GM23338 (cell line): ENCODE data around the gene HOXB3. TPM values are rescaled to one million over a fixed set of nuclear protein-coding genes. Genes with fewer than 3 reads are reported as not detected.
A peak's percentile ranks its signal among the peaks of the same experiment; 100 is the strongest.

ENCODE experiments used
- ATAC-seq: fragments of 200-7000 bp; cut with Tn5 transposase; 3 replicates; pipeline ENCODE4 v1.9.1; 2020
- DNase-seq: peaks from one replicate; pipeline ENCODE4 v3.0.0-alpha.2; 2015; ENCODE audit warnings: low spot score
- H2AFZ ChIP-seq: fragments of 200-600 bp; sonication (generic); 2 replicates; pipeline ENCODE4 v1.8.0; 2016; ENCODE audit warnings: antibody characterized with exemption, mild to moderate bottlenecking, moderate library complexity
- H3F3A ChIP-seq: fragments of 200-600 bp; sonication (generic); replicated peaks from 2 replicates; pipeline ENCODE4 v1.8.0; 2017; ENCODE audit warnings: antibody characterized with exemption, mixed run types, low read depth
- H3K27ac ChIP-seq: fragments of 200-600 bp; sonication (generic); 2 replicates; pipeline ENCODE4 v1.6.1; 2016; ENCODE audit warnings: low read depth
- H3K27me3 ChIP-seq: fragments of 200-600 bp; sonication (generic); 2 replicates; pipeline ENCODE4 v1.8.0; 2016; ENCODE audit warnings: mild to moderate bottlenecking, mixed run types, moderate library complexity; ENCODE audit not compliant: insufficient read depth
- H3K36me3 ChIP-seq: fragments of 200-600 bp; sonication (generic); 2 replicates; pipeline ENCODE4 v1.8.0; 2016; ENCODE audit warnings: mild to moderate bottlenecking; ENCODE audit not compliant: insufficient read depth
- H3K4me1 ChIP-seq: fragments of 200-600 bp; sonication (generic); 2 replicates; pipeline ENCODE4 v1.8.0; 2016; ENCODE audit warnings: mild to moderate bottlenecking, moderate library complexity; ENCODE audit not compliant: insufficient read depth
- H3K4me2 ChIP-seq: fragments of 200-600 bp; sonication (generic); 2 replicates; pipeline ENCODE4 v1.7.1; 2017; ENCODE audit warnings: mixed run types
- H3K4me3 ChIP-seq: fragments of 200-600 bp; sonication (generic); 2 replicates; pipeline ENCODE4 v1.6.1; 2016; ENCODE audit warnings: mixed run types
- H3K79me2 ChIP-seq: fragments of 200-600 bp; sonication (generic); replicated peaks from 2 replicates; pipeline ENCODE4 v1.8.0; 2017; ENCODE audit warnings: mild to moderate bottlenecking; ENCODE audit not compliant: insufficient read depth
- H3K9me2 ChIP-seq: fragments of 200-600 bp; sonication (generic); 2 replicates; pipeline ENCODE4 v1.8.0; 2017; ENCODE audit not compliant: insufficient read depth
- H4K20me1 ChIP-seq: fragments of 200-600 bp; sonication (generic); replicated peaks from 2 replicates; pipeline ENCODE4 v1.8.0; 2017; ENCODE audit warnings: mild to moderate bottlenecking; ENCODE audit not compliant: insufficient read depth
- H3K27ac Mint-ChIP-seq: 2 replicates; pipeline ENCODE4 v1.8.0; 2020; ENCODE audit warnings: inconsistent platforms, mild to moderate bottlenecking, moderate library complexity, mixed read lengths
- H3K27me3 Mint-ChIP-seq: 3 replicates; pipeline ENCODE4 v1.8.0; 2022; ENCODE audit warnings: low read depth, mild to moderate bottlenecking, moderate library complexity, mixed read lengths, inconsistent platforms; ENCODE audit not compliant: insufficient read depth, poor library complexity
- H3K36me3 Mint-ChIP-seq: 3 replicates; pipeline ENCODE4 v1.8.0; 2021; ENCODE audit warnings: low read depth, mild to moderate bottlenecking, inconsistent platforms, moderate library complexity, mixed read lengths
- H3K4me1 Mint-ChIP-seq: 3 replicates; pipeline ENCODE4 v1.8.0; 2020; ENCODE audit warnings: mild to moderate bottlenecking, inconsistent platforms, mixed read lengths
- H3K4me3 Mint-ChIP-seq: 3 replicates; pipeline ENCODE4 v1.8.0; 2021; ENCODE audit warnings: moderate library complexity, mild to moderate bottlenecking, inconsistent platforms, mixed read lengths
- H3K9me3 Mint-ChIP-seq: 3 replicates; pipeline ENCODE4 v1.8.0; 2020; ENCODE audit warnings: moderate library complexity, mild to moderate bottlenecking, inconsistent platforms, mixed read lengths
- CTCF ChIP-seq, 2 experiments: fragments of 200-600 bp in 1 of 2; sonication (generic) in 1 of 2; conservative IDR thresholded peaks; 2 replicates each; pipeline versions ENCODE4 v1.5.1 to v1.6.1; 2016 to 2017; ENCODE audit warnings: antibody characterized with exemption in 2 of 2, low read depth in 2 of 2, mild to moderate bottlenecking in 2 of 2, moderate library complexity in 1 of 2
- EZH2 ChIP-seq: fragments of 200-600 bp; sonication (generic); IDR thresholded peaks from one replicate; pipeline ENCODE4 v1.8.0; 2017; ENCODE audit warnings: antibody characterized with exemption, mild to moderate bottlenecking, low read depth; ENCODE audit not compliant: unreplicated experiment
- EZH2phosphoT487 ChIP-seq: fragments of 200-600 bp; sonication (generic); IDR thresholded peaks from one replicate; pipeline ENCODE4 v1.8.1; 2018; ENCODE audit warnings: antibody characterized with exemption; ENCODE audit not compliant: unreplicated experiment
- JUNB ChIP-seq: IDR thresholded peaks from one replicate; pipeline ENCODE4 v1.6.1; 2016; ENCODE audit warnings: antibody characterized with exemption; ENCODE audit not compliant: unreplicated experiment
- NANOG ChIP-seq: IDR thresholded peaks from 2 replicates; pipeline ENCODE4 v1.6.1; 2016; ENCODE audit warnings: antibody characterized with exemption, borderline replicate concordance
- POLR2AphosphoS5 ChIP-seq: IDR thresholded peaks from 2 replicates; pipeline ENCODE4 v1.6.1; 2016; ENCODE audit warnings: antibody characterized with exemption, low read depth
- REST ChIP-seq: IDR thresholded peaks from one replicate; pipeline ENCODE4 v1.6.1; 2018; ENCODE audit warnings: antibody characterized with exemption; ENCODE audit not compliant: unreplicated experiment
- STAT1 ChIP-seq: IDR thresholded peaks from one replicate; pipeline ENCODE4 v1.6.1; 2016; ENCODE audit warnings: antibody characterized with exemption; ENCODE audit not compliant: unreplicated experiment
- ZNF114 ChIP-seq: fragments of 250-450 bp; sonication (Bioruptor Pico); IDR thresholded peaks from 2 replicates; pipeline ENCODE4 v1.5.0; 2020; ENCODE audit warnings: mild to moderate bottlenecking, moderate library complexity
- long read RNA-seq: library from polyadenylated mRNA; unstranded; transcript quantifications from one replicate; pipeline ENCODE4 v2.0.0, GENCODE V29; 2020; ENCODE audit not compliant: unreplicated experiment
- polyA plus RNA-seq: library from polyadenylated mRNA; unstranded; fragments of >200 nt; fragmentation: Nextera tagmentation; extraction: Ambion mirVana; gene quantifications from 2 replicates; pipeline ENCODE4 v1.2.1, GENCODE V29; 2016
- total RNA-seq: library from RNA; depleted of rRNA; stranded (reverse); fragments of >200 nt; shearing (Covaris generic); gene quantifications from 2 replicates; pipeline ENCODE4 v1.2.3, GENCODE V29; 2014; rRNA removed
- TF ChIP-seq, protein P1 (sequence below): IDR thresholded peaks from 2 replicates; pipeline ENCODE4 v1.6.1; 2016; ENCODE audit warnings: antibody characterized with exemption

HOXB3 gene
- total RNA-seq, result 0.17 TPM in 1 of 2 replicates, not detected in the other
- not detected in 2 replicates for polyA plus RNA-seq
- long read RNA-seq, result 0 reads

- no peak within 1 kb of the TSS for H3K27ac ChIP-seq
- Mint-ChIP-seq H3K4me3 (no peak within 1 kb of the TSS; the same call in 2 of the 3 replicates), H3K4me1 (peaks cover 43% of the 10 kb centered on the region), H3K27ac (no peak within 1 kb of the TSS), H3K9me3 (no peaks in the 10 kb centered on the region; the same call in 2 of the 3 replicates), H3K36me3 (no peaks in the 10 kb centered on the region), H3K27me3 (peaks cover 100% of the 10 kb centered on the region)
- TF ChIP-seq EZH2, result peak; percentile 90
- TF ChIP-seq STAT1, result no peak
- H3K79me2 ChIP-seq, result no peaks in the 10 kb centered on the region
- H3K4me2 ChIP-seq, result peak within 1 kb of the TSS; percentile 53; the same call in 1 of the 2 replicates
- H2AFZ ChIP-seq, result no peak within 1 kb of the TSS
- H3K4me1 ChIP-seq, result peaks cover 65% of the 10 kb centered on the region
- peaks cover 65% of the 10 kb centered on the region for H3F3A ChIP-seq
- no peaks in the 10 kb centered on the region for H3K36me3 ChIP-seq
- ATAC-seq (no peak), DNase-seq (no peak)
- peaks cover 57% of the 10 kb centered on the region for H4K20me1 ChIP-seq
- no peaks in the 10 kb centered on the region for H3K9me2 ChIP-seq
- H3K4me3 ChIP-seq, result no peak within 1 kb of the TSS
- H3K27me3 ChIP-seq, result peaks cover 100% of the 10 kb centered on the region
Measured at GRCh38 chr17:48589831-48590606, at the start of gene HOXB3. TSS of gene HOXB3 (minus strand) at chr17:48590241. CDS start at chr17:48552474, 37,767 bp downstream.

DNA sequence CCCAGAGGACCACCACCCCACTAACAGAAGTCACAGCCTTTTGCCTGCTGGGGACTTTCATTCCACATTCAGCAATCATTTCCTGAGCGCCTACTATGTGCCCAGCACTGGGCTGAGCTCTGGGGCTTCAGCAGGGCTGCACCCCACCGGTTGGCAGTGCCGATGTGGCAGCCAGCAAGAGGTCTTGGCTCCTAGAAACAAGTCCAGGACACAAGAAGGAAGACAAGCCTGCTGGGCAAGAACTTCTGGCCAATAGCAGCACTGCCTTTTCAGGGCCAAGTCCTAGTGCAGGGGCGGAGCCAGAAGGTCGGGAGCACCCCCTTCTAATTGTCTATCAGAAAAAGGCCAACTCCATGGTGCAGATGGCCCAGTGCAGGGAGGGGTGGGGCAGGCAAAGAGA is 49.1 kb upstream of the HOXB3 start:
- no peak overlapping the region for H3K27ac ChIP-seq
- no peak overlapping the region for H3K4me2 ChIP-seq
- H3K79me2 ChIP-seq, result no peaks in the 10 kb centered on the region
- H4K20me1 ChIP-seq, result peaks cover 71% of the 10 kb centered on the region
- Mint-ChIP-seq H3K27ac (no peak overlapping the region), H3K4me3 (no peak overlapping the region), H3K9me3 (peaks cover 3% of the 10 kb centered on the region), H3K36me3 (no peaks in the 10 kb centered on the region; the same call in 2 of the 3 replicates), H3K27me3 (peaks cover 100% of the 10 kb centered on the region), H3K4me1 (peaks cover 15% of the 10 kb centered on the region)
- H3K9me2 ChIP-seq, result no peaks in the 10 kb centered on the region
- H3F3A ChIP-seq, result peaks cover 52% of the 10 kb centered on the region
- ATAC-seq, result no peak; the same call in 2 of the 3 replicates
- no peaks in the 10 kb centered on the region; the same call in 1 of the 2 replicates for H3K36me3 ChIP-seq
- peaks cover 20% of the 10 kb centered on the region; the same call in 1 of the 2 replicates for H3K4me1 ChIP-seq
- peaks cover 100% of the 10 kb centered on the region for H3K27me3 ChIP-seq
- H3K4me3 ChIP-seq, result no peak overlapping the region
- H2AFZ ChIP-seq, result no peak overlapping the region
- peak; percentile 49 for DNase-seq
- TF ChIP-seq POLR2AphosphoS5 (no peak), EZH2phosphoT487 (no peak), NANOG (no peak), EZH2 (no peak), STAT1 (no peak), REST (no peak), ZNF114 (CRISPR knock-in tag) (no peak), JUNB (no peak), CTCF (conservative IDR thresholded peaks at IDR 0.05; ENCODE audit: low read depth in 2 of 2) (no peak)
- TF ChIP-seq, protein P1, sequence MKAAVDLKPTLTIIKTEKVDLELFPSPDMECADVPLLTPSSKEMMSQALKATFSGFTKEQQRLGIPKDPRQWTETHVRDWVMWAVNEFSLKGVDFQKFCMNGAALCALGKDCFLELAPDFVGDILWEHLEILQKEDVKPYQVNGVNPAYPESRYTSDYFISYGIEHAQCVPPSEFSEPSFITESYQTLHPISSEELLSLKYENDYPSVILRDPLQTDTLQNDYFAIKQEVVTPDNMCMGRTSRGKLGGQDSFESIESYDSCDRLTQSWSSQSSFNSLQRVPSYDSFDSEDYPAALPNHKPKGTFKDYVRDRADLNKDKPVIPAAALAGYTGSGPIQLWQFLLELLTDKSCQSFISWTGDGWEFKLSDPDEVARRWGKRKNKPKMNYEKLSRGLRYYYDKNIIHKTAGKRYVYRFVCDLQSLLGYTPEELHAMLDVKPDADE, result no peak
